ENCODE results near the gene CD300LD.
"Not testable (repeated sequence)": the region's sequence is repeated elsewhere in the genome, so short reads cannot be mapped to it uniquely, and the experiment has no call there.

Gene CD300LD

GRCh38 chr17:74561586-74561985 is 30.5 kb downstream of the CD300LD start:
- Histone ChIP-seq H3K9ac (ENCODE audit: low read length) (no peak overlapping the region), H3K56ac (ENCODE audit: low read length) (no peak overlapping the region), H2BK5ac (ENCODE audit: low read length) (no peak overlapping the region), H4K8ac (ENCODE audit: low read depth, low read length) (no peak overlapping the region), H2BK15ac (replicated peaks; ENCODE audit: low read depth) (no peak overlapping the region), H3K18ac (ENCODE audit: low read length) (no peak overlapping the region), H2BK120ac (ENCODE audit: low read depth, low read length) (no peak overlapping the region), H3K27me3 (ENCODE audit: insufficient read depth, low read length, poor library complexity) (no peaks in the 10 kb centered on the region), H4K5ac (ENCODE audit: low read length) (no peak overlapping the region), H3K4me2 (ENCODE audit: low read length) (no peak overlapping the region), H3K23ac (ENCODE audit: low read length) (no peak overlapping the region), H3K36me3 (ENCODE audit: control insufficient read depth, insufficient read depth, low read length) (no peaks in the 10 kb centered on the region), H3K27ac (ENCODE audit: low read depth, low read length) (no peak overlapping the region), H3K4ac (ENCODE audit: low read depth, low read length) (no peak overlapping the region), H3K79me1 (ENCODE audit: low read length) (no peaks in the 10 kb centered on the region), H3K4me3 (ENCODE audit: low read length) (no peak overlapping the region), H3K79me2 (ENCODE audit: control insufficient read depth, insufficient read depth, low read length) (no peaks in the 10 kb centered on the region), H2AK5ac (ENCODE audit: low read length) (no peak overlapping the region), H3K4me1 (ENCODE audit: control insufficient read depth, low read depth, low read length) (peaks cover 2% of the 10 kb centered on the region)
- WGBS (ENCODE audit: extremely low coverage, insufficient coverage, low lambda C conversion rate): no CpG with 5 or more reads among the region's 3 CpGs
- DNase-seq: no peak

- Histone ChIP-seq H2BK15ac (replicated peaks; ENCODE audit: low read depth) (no peak overlapping the region), H2BK120ac (ENCODE audit: low read depth, low read length) (no peak overlapping the region), H3K56ac (ENCODE audit: low read length) (no peak overlapping the region), H3K23ac (ENCODE audit: low read length) (no peak overlapping the region), H3K4me1 (ENCODE audit: control insufficient read depth, low read depth, low read length) (no peaks in the 10 kb centered on the region), H4K8ac (ENCODE audit: low read depth, low read length) (no peak overlapping the region), H3K79me1 (ENCODE audit: low read length) (no peaks in the 10 kb centered on the region), H2BK5ac (ENCODE audit: low read length) (no peak overlapping the region), H3K4ac (ENCODE audit: low read depth, low read length) (no peak overlapping the region), H3K4me3 (ENCODE audit: low read length) (no peak overlapping the region), H3K79me2 (ENCODE audit: control insufficient read depth, insufficient read depth, low read length) (no peaks in the 10 kb centered on the region), H2AK5ac (ENCODE audit: low read length) (no peak overlapping the region), H3K9ac (ENCODE audit: low read length) (no peak overlapping the region), H3K18ac (ENCODE audit: low read length) (no peak overlapping the region), H4K5ac (ENCODE audit: low read length) (no peak overlapping the region), H3K4me2 (ENCODE audit: low read length) (no peak overlapping the region), H3K27ac (ENCODE audit: low read depth, low read length) (no peak overlapping the region), H3K27me3 (ENCODE audit: insufficient read depth, low read length, poor library complexity) (no peaks in the 10 kb centered on the region), H3K36me3 (ENCODE audit: control insufficient read depth, insufficient read depth, low read length) (no peaks in the 10 kb centered on the region)
- no CpG with 5 or more reads among the region's 6 CpGs for WGBS (ENCODE audit: extremely low coverage, insufficient coverage, low lambda C conversion rate)
- DNase-seq: no peak
Measured at GRCh38 chr17:74558882-74559519, 33.1 kb downstream of the CD300LD start.

DNA sequence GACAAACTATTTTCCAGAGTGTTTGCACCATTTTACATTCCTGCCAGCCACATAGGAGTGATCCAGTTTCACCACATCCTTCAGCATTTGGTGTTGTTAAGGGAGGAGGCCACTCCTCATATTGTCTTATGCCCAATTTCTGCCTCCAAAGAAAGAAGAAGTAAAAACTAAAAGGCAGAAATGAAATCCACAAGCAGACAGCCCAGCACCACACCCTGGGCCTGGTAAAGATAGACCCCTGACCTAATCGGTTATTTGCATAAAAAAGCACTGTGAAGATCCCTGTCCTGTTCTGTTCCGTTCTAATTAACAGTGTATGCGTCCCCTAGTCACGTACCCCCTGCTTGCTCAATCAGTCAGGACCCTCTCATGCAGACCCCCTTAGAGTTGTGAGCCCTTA is 33.7 kb downstream of the CD300LD start:
- not testable (repeated sequence) for H3K36me3 ChIP-seq (ENCODE audit: control insufficient read depth, insufficient read depth, low read length); H2BK5ac ChIP-seq (ENCODE audit: low read length); H2BK120ac ChIP-seq (ENCODE audit: low read depth, low read length); H3K4ac ChIP-seq (ENCODE audit: low read depth, low read length); H3K27me3 ChIP-seq (ENCODE audit: insufficient read depth, low read length, poor library complexity); H3K4me2 ChIP-seq (ENCODE audit: low read length); H2AK5ac ChIP-seq (ENCODE audit: low read length); H4K8ac ChIP-seq (ENCODE audit: low read depth, low read length); H4K5ac ChIP-seq (ENCODE audit: low read length); H3K4me3 ChIP-seq (ENCODE audit: low read length); DNase-seq; H3K4me1 ChIP-seq (ENCODE audit: control insufficient read depth, low read depth, low read length); H2BK15ac ChIP-seq (replicated peaks; ENCODE audit: low read depth); H3K18ac ChIP-seq (ENCODE audit: low read length); H3K23ac ChIP-seq (ENCODE audit: low read length); H3K79me1 ChIP-seq (ENCODE audit: low read length); H3K9ac ChIP-seq (ENCODE audit: low read length); H3K56ac ChIP-seq (ENCODE audit: low read length); H3K79me2 ChIP-seq (ENCODE audit: control insufficient read depth, insufficient read depth, low read length); H3K27ac ChIP-seq (ENCODE audit: low read depth, low read length)
- no CpG with 5 or more reads among the region's 4 CpGs for WGBS (ENCODE audit: extremely low coverage, insufficient coverage, low lambda C conversion rate)

- Histone ChIP-seq H3K27ac (ENCODE audit: low read depth, low read length) (no peak overlapping the region), H3K9ac (ENCODE audit: low read length) (no peak overlapping the region), H2BK5ac (ENCODE audit: low read length) (no peak overlapping the region), H3K23ac (ENCODE audit: low read length) (no peak overlapping the region), H3K18ac (ENCODE audit: low read length) (no peak overlapping the region), H4K5ac (ENCODE audit: low read length) (no peak overlapping the region), H3K27me3 (ENCODE audit: insufficient read depth, low read length, poor library complexity) (no peaks in the 10 kb centered on the region), H3K4me1 (ENCODE audit: control insufficient read depth, low read depth, low read length) (no peaks in the 10 kb centered on the region), H3K79me1 (ENCODE audit: low read length) (no peaks in the 10 kb centered on the region), H2BK120ac (ENCODE audit: low read depth, low read length) (no peak overlapping the region), H2BK15ac (replicated peaks; ENCODE audit: low read depth) (no peak overlapping the region), H3K79me2 (ENCODE audit: control insufficient read depth, insufficient read depth, low read length) (no peaks in the 10 kb centered on the region), H4K8ac (ENCODE audit: low read depth, low read length) (no peak overlapping the region), H3K56ac (ENCODE audit: low read length) (no peak overlapping the region), H3K4me2 (ENCODE audit: low read length) (no peak overlapping the region), H3K36me3 (ENCODE audit: control insufficient read depth, insufficient read depth, low read length) (no peaks in the 10 kb centered on the region), H3K4me3 (ENCODE audit: low read length) (no peak overlapping the region), H3K4ac (ENCODE audit: low read depth, low read length) (no peak overlapping the region), H2AK5ac (ENCODE audit: low read length) (no peak overlapping the region)
- no CpG with 5 or more reads among the region's 7 CpGs for WGBS (ENCODE audit: extremely low coverage, insufficient coverage, low lambda C conversion rate)
- no peak for DNase-seq
Measured at GRCh38 chr17:74555427-74555940, 36.6 kb downstream of the CD300LD start.

- Histone ChIP-seq H3K56ac (ENCODE audit: low read length) (no peak overlapping the region), H2AK5ac (ENCODE audit: low read length) (no peak overlapping the region), H3K23ac (ENCODE audit: low read length) (no peak overlapping the region), H4K8ac (ENCODE audit: low read depth, low read length) (no peak overlapping the region), H2BK5ac (ENCODE audit: low read length) (no peak overlapping the region), H2BK15ac (replicated peaks; ENCODE audit: low read depth) (no peak overlapping the region), H2BK120ac (ENCODE audit: low read depth, low read length) (no peak overlapping the region), H3K79me1 (ENCODE audit: low read length) (no peaks in the 10 kb centered on the region), H3K9ac (ENCODE audit: low read length) (no peak overlapping the region), H3K36me3 (ENCODE audit: control insufficient read depth, insufficient read depth, low read length) (no peaks in the 10 kb centered on the region), H3K27ac (ENCODE audit: low read depth, low read length) (no peak overlapping the region), H3K4me3 (ENCODE audit: low read length) (no peak overlapping the region), H3K18ac (ENCODE audit: low read length) (no peak overlapping the region), H4K5ac (ENCODE audit: low read length) (no peak overlapping the region), H3K4me1 (ENCODE audit: control insufficient read depth, low read depth, low read length) (no peaks in the 10 kb centered on the region), H3K4me2 (ENCODE audit: low read length) (no peak overlapping the region), H3K4ac (ENCODE audit: low read depth, low read length) (no peak overlapping the region), H3K79me2 (ENCODE audit: control insufficient read depth, insufficient read depth, low read length) (no peaks in the 10 kb centered on the region), H3K27me3 (ENCODE audit: insufficient read depth, low read length, poor library complexity) (no peaks in the 10 kb centered on the region)
- DNase-seq: no peak
- no CpG with 5 or more reads among the region's 6 CpGs for WGBS (ENCODE audit: extremely low coverage, insufficient coverage, low lambda C conversion rate)
Measured at GRCh38 chr17:74554909-74555308, 37.2 kb downstream of the CD300LD start.

DNA sequence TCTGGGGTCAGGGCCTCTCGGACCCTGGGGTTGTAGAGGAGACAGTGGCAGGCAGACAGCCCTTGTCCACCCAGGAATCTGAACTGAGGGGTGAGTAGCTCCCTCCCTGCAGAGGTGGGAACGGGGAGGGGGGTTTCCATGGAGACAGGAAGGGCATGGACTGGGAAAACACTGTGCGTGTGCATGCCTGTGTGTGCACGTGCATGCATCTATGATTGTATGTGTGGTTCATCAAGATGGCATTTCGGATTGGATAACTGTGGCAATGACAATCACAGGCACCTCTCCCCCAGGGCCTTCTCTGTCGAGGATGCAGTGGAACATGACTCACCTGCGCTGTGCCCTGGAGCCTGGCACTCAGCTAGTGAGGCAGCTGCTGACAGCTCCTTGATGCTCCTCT is 40.0 kb downstream of the CD300LD start:
- Histone ChIP-seq H3K56ac (ENCODE audit: low read length) (no peak overlapping the region), H2AK5ac (ENCODE audit: low read length) (no peak overlapping the region), H3K9ac (ENCODE audit: low read length) (no peak overlapping the region), H3K79me1 (ENCODE audit: low read length) (no peaks in the 10 kb centered on the region), H3K4ac (ENCODE audit: low read depth, low read length) (no peak overlapping the region), H3K4me1 (ENCODE audit: control insufficient read depth, low read depth, low read length) (no peaks in the 10 kb centered on the region), H4K5ac (ENCODE audit: low read length) (no peak overlapping the region), H3K27me3 (ENCODE audit: insufficient read depth, low read length, poor library complexity) (no peaks in the 10 kb centered on the region), H3K79me2 (ENCODE audit: control insufficient read depth, insufficient read depth, low read length) (no peaks in the 10 kb centered on the region), H2BK15ac (replicated peaks; ENCODE audit: low read depth) (no peak overlapping the region), H3K18ac (ENCODE audit: low read length) (no peak overlapping the region), H3K36me3 (ENCODE audit: control insufficient read depth, insufficient read depth, low read length) (no peaks in the 10 kb centered on the region), H3K23ac (ENCODE audit: low read length) (no peak overlapping the region), H2BK120ac (ENCODE audit: low read depth, low read length) (no peak overlapping the region), H4K8ac (ENCODE audit: low read depth, low read length) (no peak overlapping the region), H3K27ac (ENCODE audit: low read depth, low read length) (no peak overlapping the region), H3K4me2 (ENCODE audit: low read length) (no peak overlapping the region), H3K4me3 (ENCODE audit: low read length) (no peak overlapping the region), H2BK5ac (ENCODE audit: low read length) (no peak overlapping the region)
- DNase-seq: no peak
- WGBS (ENCODE audit: extremely low coverage, insufficient coverage, low lambda C conversion rate): no CpG with 5 or more reads among the region's 7 CpGs

All from mesendoderm (in vitro differentiated cells).